ENCODE data around the gene ZBTB46.

The ZBTB46 gene

DNA sequence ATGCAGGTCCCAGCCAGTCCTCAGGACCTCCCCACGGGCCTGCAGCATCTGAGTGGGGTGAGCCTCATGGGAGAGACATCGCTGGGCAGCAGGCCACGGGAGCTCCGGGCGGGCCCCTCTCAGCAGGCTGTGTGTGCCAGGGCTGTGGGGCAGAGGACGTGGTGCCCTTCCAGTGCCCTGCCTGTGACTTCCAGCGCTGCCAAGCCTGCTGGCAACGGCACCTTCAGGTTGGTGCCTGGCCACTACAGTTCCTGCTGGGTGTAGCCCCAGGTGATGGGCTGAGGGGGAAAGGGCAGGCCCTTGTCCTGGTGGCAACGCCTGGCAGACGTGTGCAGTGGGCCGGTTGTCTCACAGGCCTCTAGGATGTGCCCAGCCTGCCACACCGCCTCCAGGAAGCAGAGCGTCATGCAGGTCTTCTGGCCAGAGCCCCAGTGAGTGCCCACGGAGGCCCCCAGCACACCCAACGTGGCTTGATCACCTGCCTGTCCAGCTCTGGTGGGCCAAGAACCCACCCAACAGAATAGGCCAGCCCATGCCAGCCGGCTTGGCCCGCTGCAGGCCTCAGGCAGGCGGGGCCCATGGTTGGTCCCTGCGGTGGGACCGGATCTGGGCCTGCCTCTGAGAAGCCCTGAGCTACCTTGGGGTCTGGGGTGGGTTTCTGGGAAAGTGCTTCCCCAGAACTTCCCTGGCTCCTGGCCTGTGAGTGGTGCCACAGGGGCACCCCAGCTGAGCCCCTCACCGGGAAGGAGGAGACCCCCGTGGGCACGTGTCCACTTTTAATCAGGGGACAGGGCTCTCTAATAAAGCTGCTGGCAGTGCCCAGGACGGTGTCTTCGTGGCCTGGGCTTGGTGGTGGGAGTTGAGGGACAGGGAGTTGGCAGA lies 135.4 kb downstream of the ZBTB46 start:
- DNase-seq (ENCODE audit: low spot score), result no peak
- in situ Hi-C loops (cut with MboI; ENCODE audit: low sequenced_read_pairs, unreplicated experiment), result no loop called here
- TF ChIP-seq, protein P1, sequence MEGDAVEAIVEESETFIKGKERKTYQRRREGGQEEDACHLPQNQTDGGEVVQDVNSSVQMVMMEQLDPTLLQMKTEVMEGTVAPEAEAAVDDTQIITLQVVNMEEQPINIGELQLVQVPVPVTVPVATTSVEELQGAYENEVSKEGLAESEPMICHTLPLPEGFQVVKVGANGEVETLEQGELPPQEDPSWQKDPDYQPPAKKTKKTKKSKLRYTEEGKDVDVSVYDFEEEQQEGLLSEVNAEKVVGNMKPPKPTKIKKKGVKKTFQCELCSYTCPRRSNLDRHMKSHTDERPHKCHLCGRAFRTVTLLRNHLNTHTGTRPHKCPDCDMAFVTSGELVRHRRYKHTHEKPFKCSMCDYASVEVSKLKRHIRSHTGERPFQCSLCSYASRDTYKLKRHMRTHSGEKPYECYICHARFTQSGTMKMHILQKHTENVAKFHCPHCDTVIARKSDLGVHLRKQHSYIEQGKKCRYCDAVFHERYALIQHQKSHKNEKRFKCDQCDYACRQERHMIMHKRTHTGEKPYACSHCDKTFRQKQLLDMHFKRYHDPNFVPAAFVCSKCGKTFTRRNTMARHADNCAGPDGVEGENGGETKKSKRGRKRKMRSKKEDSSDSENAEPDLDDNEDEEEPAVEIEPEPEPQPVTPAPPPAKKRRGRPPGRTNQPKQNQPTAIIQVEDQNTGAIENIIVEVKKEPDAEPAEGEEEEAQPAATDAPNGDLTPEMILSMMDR (IDR thresholded peaks at IDR 0.05; ENCODE audit: borderline replicate concordance, control extremely low read depth, extremely low read depth, insufficient read depth, missing control alignments), result no peak

DNA sequence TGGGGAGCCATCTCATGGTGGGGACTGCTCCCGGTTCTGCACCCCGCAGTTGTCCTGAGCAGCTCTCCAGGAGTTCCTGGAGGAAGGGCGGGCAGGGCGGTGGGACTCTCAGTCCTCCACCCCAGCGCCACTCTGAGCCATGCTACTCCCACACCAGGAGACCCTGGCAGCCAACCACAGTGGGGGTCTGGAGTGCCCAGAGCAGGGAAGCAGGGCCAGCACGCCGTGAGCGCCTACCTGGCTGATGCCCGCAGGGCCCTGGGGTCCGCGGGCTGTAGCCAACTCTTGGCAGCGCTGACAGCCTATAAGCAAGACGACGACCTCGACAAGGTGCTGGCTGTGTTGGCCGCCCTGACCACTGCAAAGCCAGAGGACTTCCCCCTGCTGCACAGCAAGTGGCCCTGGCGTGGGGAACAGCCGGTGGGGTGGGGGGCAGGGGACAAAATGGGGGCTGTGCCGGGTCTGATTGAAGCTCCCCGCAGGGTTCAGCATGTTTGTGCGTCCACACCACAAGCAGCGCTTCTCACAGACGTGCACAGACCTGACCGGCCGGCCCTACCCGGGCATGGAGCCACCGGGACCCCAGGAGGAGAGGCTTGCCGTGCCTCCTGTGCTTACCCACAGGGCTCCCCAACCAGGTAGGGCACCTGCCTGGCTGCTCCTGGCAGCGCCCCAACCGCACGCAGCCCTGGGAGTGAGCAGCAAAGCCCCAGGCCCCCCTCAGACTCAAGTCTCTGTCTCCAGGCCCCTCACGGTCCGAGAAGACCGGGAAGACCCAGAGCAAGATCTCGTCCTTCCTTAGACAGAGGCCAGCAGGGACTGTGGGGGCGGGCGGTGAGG lies 136.3 kb downstream of the ZBTB46 start:
- no peak for DNase-seq (ENCODE audit: low spot score)
- in situ Hi-C loops (cut with MboI; ENCODE audit: low sequenced_read_pairs, unreplicated experiment), result no loop called here
- TF ChIP-seq, protein P1 (IDR thresholded peaks at IDR 0.05; ENCODE audit: borderline replicate concordance, control extremely low read depth, extremely low read depth, insufficient read depth, missing control alignments), result no peak

DNA sequence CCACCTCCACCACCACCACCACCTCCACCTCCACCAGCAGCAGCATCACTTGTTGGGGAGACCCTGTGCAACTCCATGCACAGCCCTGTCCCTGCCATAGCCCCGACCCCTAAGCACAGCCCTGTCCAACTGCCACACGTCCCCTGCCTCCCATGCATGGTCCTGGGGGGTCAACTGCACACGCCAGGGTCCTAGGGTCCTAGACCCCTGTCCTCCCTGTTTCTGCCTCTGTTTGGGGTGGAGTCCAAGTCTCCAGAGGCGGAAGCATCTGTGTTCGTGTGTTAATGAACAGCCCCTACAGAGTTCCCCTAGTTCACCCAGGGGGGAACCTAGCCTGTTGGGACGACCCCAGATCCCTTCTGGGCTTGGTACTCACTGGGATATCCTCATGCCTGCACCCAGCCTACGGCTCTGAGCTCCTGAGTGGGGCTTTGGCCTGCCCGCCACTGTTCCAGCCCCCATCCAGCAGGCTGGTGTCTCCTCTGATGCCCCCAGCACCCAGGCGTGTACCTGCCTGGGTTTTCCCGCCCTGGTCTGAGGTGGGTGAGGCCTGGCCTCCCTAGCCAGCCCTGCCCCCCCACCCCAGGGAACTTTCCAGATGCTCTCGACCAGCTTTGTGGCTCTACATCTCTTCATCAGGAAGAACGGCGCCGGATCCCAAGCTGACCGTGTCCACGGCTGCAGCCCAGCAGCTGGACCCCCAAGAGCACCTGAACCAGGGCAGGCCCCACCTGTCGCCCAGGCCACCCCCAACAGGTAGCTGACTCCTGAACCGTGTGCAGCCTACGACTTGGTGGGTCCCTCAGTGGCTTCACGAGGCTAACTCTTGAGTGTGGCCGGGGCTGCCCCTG lies 137.1 kb downstream of the ZBTB46 start:
- no peak for DNase-seq (ENCODE audit: low spot score)
- in situ Hi-C loops (cut with MboI; ENCODE audit: low sequenced_read_pairs, unreplicated experiment), result no loop called here
- TF ChIP-seq, protein P1 (IDR thresholded peaks at IDR 0.05; ENCODE audit: borderline replicate concordance, control extremely low read depth, extremely low read depth, insufficient read depth, missing control alignments), result no peak

Data from GM13976 (cell line).